ENCODE results near the gene DIP2A. TPM values are rescaled to one million over a fixed set of nuclear protein-coding genes. Genes with fewer than 3 reads are reported as not detected.

The DIP2A gene
- total RNA-seq, 6 experiments from 2014 or later = 20.0 to 24.1 (median 21.7) TPM

DNA sequence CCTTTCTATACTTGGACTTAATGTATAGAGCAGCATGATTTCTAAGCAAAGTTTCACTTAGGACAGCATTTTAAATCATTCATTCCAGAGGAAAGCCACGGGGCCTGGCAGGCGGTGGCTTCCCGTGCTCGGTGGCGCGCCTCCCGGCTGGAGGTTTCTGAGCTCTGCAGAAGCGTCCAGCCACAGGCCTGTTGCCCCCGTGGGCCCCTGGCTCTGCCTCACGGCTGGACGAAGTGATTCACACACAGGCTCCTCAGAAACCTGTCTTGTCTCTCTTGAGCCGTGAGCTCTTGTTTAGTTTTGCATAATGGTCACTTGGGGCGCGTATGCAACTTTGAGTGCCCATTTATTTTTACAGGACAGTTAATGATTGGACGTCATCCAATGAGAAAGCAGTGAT is 22.1 kb upstream of the DIP2A start:
- H3K4me1 Mint-ChIP-seq (ENCODE audit: low read depth) = no peaks in the 10 kb centered on the region
- H3K27ac Mint-ChIP-seq = no peak overlapping the region
- TF ChIP-seq, protein P1, sequence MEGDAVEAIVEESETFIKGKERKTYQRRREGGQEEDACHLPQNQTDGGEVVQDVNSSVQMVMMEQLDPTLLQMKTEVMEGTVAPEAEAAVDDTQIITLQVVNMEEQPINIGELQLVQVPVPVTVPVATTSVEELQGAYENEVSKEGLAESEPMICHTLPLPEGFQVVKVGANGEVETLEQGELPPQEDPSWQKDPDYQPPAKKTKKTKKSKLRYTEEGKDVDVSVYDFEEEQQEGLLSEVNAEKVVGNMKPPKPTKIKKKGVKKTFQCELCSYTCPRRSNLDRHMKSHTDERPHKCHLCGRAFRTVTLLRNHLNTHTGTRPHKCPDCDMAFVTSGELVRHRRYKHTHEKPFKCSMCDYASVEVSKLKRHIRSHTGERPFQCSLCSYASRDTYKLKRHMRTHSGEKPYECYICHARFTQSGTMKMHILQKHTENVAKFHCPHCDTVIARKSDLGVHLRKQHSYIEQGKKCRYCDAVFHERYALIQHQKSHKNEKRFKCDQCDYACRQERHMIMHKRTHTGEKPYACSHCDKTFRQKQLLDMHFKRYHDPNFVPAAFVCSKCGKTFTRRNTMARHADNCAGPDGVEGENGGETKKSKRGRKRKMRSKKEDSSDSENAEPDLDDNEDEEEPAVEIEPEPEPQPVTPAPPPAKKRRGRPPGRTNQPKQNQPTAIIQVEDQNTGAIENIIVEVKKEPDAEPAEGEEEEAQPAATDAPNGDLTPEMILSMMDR (IDR thresholded peaks at IDR 0.05) = no peak
- no peak overlapping the region for H3K4me3 Mint-ChIP-seq
- H3K27me3 Mint-ChIP-seq (ENCODE audit: insufficient read depth) = no peaks in the 10 kb centered on the region; the same call in none of the 2 replicates
- peaks cover 28% of the 10 kb centered on the region for H3K36me3 Mint-ChIP-seq (ENCODE audit: low read depth)
- H3K9me3 Mint-ChIP-seq = no peaks in the 10 kb centered on the region
- DNase-seq = no peak

GRCh38 chr21:46437096-46437498 is 21.6 kb upstream of the DIP2A start:
- no peaks in the 10 kb centered on the region for H3K9me3 Mint-ChIP-seq
- peaks cover 24% of the 10 kb centered on the region for H3K36me3 Mint-ChIP-seq (ENCODE audit: low read depth)
- TF ChIP-seq, protein P1 (IDR thresholded peaks at IDR 0.05) = no peak
- H3K4me3 Mint-ChIP-seq = no peak overlapping the region
- no peak overlapping the region for H3K27ac Mint-ChIP-seq
- no peaks in the 10 kb centered on the region for H3K4me1 Mint-ChIP-seq (ENCODE audit: low read depth)
- DNase-seq = no peak
- H3K27me3 Mint-ChIP-seq (ENCODE audit: insufficient read depth) = no peaks in the 10 kb centered on the region; the same call in 1 of the 2 replicates

DNA sequence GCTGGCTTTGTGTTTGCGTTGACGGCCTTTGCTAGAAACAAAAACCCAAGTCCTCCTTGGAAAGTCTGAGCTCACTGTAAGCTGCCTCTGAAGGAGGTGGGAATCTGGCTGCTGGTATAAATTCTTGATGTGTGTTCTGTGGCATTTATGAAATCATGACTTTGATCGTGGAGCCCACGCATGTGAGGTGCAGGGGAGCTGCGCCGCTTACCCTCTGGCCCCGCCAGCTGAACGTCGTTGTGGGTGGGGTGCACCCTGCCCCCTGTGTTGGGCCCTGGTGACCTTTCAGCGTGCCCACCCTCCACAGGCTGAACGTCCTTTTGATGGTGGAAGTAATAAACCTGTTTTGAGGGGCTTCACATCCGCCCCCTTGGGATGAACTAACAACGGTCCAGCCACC is 21.2 kb upstream of the DIP2A start:
- Mint-ChIP-seq H3K27me3 (ENCODE audit: insufficient read depth) (no peaks in the 10 kb centered on the region; the same call in 1 of the 2 replicates), H3K27ac (no peak overlapping the region), H3K36me3 (ENCODE audit: low read depth) (peaks cover 22% of the 10 kb centered on the region), H3K9me3 (no peaks in the 10 kb centered on the region), H3K4me1 (ENCODE audit: low read depth) (no peaks in the 10 kb centered on the region), H3K4me3 (no peak overlapping the region)
- TF ChIP-seq, protein P1 (IDR thresholded peaks at IDR 0.05) = no peak
- DNase-seq = no peak

DNA sequence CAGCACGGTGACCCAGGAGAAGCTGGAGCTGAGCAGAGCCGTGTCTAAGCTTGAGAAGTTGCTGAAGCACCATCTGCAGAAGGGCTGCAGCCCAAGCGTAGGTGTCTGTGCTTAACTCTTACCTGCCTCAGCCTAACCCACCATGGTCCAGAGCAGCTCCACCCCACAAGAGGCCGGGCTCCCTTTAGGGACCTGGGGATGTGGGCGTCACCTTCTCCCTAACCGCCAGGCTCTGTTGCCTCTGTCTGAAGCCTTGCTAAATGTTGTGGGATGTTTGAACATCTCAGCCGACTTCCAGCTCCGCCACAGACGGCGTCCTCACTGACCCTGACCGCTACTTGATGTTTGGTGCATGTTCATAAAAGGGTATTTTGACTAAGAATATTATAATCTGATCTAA is 20.4 kb upstream of the DIP2A start:
- Mint-ChIP-seq H3K36me3 (ENCODE audit: low read depth) (peaks cover 29% of the 10 kb centered on the region), H3K27me3 (ENCODE audit: insufficient read depth) (no peaks in the 10 kb centered on the region; the same call in 1 of the 2 replicates), H3K4me3 (no peak overlapping the region), H3K9me3 (no peaks in the 10 kb centered on the region), H3K4me1 (ENCODE audit: low read depth) (no peaks in the 10 kb centered on the region), H3K27ac (no peak overlapping the region)
- no peak for DNase-seq
- TF ChIP-seq, protein P1 (IDR thresholded peaks at IDR 0.05) = no peak

DNA sequence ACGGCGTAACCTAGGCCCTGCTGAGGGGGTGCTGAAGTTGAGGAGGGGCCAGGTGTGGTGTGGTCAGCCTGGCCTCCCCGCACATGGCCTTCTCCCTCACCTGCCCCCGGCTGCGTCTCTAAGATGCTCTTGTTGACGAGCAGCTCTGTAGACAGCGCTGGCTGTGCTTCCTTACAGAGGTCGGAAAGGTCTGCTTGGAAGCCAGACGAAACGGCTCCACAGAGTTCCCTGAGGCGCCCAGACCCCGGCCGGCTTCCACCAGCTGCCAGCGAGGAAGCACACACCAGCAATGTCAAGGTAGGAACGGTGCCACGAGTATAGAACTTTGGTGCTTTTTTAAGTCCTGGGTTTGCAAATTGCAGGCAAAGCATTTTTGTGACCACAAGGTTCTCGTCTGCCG is 18.8 kb upstream of the DIP2A start:
- DNase-seq = no peak
- no peak overlapping the region for H3K27ac Mint-ChIP-seq
- H3K4me1 Mint-ChIP-seq (ENCODE audit: low read depth) = no peaks in the 10 kb centered on the region
- H3K9me3 Mint-ChIP-seq = no peaks in the 10 kb centered on the region
- no peaks in the 10 kb centered on the region for H3K27me3 Mint-ChIP-seq (ENCODE audit: insufficient read depth)
- H3K4me3 Mint-ChIP-seq = no peak overlapping the region
- peaks cover 30% of the 10 kb centered on the region for H3K36me3 Mint-ChIP-seq (ENCODE audit: low read depth)
- TF ChIP-seq, protein P1 (IDR thresholded peaks at IDR 0.05) = no peak

DNA sequence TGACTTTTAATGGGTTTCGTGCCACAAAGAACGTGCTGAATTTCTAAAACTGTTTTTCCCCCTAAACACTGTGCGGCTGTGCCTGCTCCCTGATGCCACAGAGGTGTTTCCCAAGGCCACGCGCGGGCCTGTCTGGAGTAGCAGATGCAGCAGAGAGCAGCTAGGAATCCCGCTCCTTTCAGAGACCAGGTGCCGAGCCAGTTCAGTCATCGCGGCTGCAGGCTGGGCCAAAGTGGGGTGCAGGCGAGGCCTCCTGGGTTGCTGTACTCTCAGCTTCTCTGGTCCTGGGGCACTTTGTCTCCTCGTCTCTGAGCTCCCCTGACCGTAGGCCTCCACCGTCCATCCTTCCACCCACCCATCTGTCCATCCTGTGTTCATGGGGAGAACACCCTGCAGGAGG is 17.4 kb upstream of the DIP2A start:
- H3K36me3 Mint-ChIP-seq (ENCODE audit: low read depth) = peaks cover 38% of the 10 kb centered on the region
- TF ChIP-seq, protein P1 (IDR thresholded peaks at IDR 0.05) = no peak
- no peaks in the 10 kb centered on the region for H3K4me1 Mint-ChIP-seq (ENCODE audit: low read depth)

More for the DNA sequence above, 17.4 kb upstream of the DIP2A start:
- no peak for DNase-seq
- no peak overlapping the region for H3K27ac Mint-ChIP-seq
- H3K27me3 Mint-ChIP-seq (ENCODE audit: insufficient read depth) = no peaks in the 10 kb centered on the region; the same call in 1 of the 2 replicates
- H3K4me3 Mint-ChIP-seq = no peak overlapping the region
- no peaks in the 10 kb centered on the region for H3K9me3 Mint-ChIP-seq

Measured in HFFc6 (cell line).